HG03135 (cell line): ENCODE measurements around the gene TEFM.
"Not testable (repeated sequence)": the region's sequence is repeated elsewhere in the genome, so short reads cannot be mapped to it uniquely, and the experiment has no call there.

ENCODE experiments used
- ATAC-seq: cut with Tn5 transposase; IDR thresholded peaks from one replicate; pipeline ENCODE4 v1.9.1; 2021; ENCODE audit warnings: mild to moderate bottlenecking, moderate library complexity; ENCODE audit not compliant: unreplicated experiment

The TEFM gene

GRCh38 chr17:30921544-30922196 is 15.6 kb upstream of the TEFM start, which contains the start of gene ADAP2:
ADAP2 (plus strand) TSS chr17:30921945; CDS start chr17:30922015, 70 bp downstream.
- ATAC-seq = no peak

GRCh38 chr17:30920683-30921543 is 14.9 kb upstream of the TEFM start:
- ATAC-seq = no peak

GRCh38 chr17:30920282-30920681 is 14.2 kb upstream of the TEFM start:
- ATAC-seq = no peak

- no peak for ATAC-seq
Measured at GRCh38 chr17:30917050-30917449, 11.0 kb upstream of the TEFM start.

GRCh38 chr17:30915833-30916611 is 10.0 kb upstream of the TEFM start:
- no peak for ATAC-seq

GRCh38 chr17:30913955-30914354 is 7.9 kb upstream of the TEFM start:
- ATAC-seq = no peak

GRCh38 chr17:30910151-30910550 is 4.1 kb upstream of the TEFM start:
- ATAC-seq = not testable (repeated sequence)

- ATAC-seq = no peak
Measured at GRCh38 chr17:30908717-30909420, 2.8 kb upstream of the TEFM start.

- peak; percentile 23 for ATAC-seq
Measured at GRCh38 chr17:30905742-30906100, 317 bp downstream of the TEFM start.

GRCh38 chr17:30897311-30897710 is 8.7 kb downstream of the TEFM start:
- ATAC-seq = no peak

- no peak for ATAC-seq
Measured at GRCh38 chr17:30894236-30894635, 11.8 kb downstream of the TEFM start.

GRCh38 chr17:30886187-30886586 is 19.9 kb downstream of the TEFM start:
- no peak for ATAC-seq

- no peak for ATAC-seq
Measured at GRCh38 chr17:30869005-30869404, 37.0 kb downstream of the TEFM start.

- no peak for ATAC-seq
Measured at GRCh38 chr17:30864636-30865035, 41.4 kb downstream of the TEFM start.

GRCh38 chr17:30858556-30859250 is 47.3 kb downstream of the TEFM start:
- ATAC-seq = no peak

- ATAC-seq = no peak
Measured at GRCh38 chr17:30854146-30854545, 51.9 kb downstream of the TEFM start.
